ENCODE measurements around the gene ZNF205. TPM values are rescaled to one million over a fixed set of nuclear protein-coding genes. Genes with fewer than 3 reads are reported as not detected.
"Not testable (repeated sequence)": the region's sequence is repeated elsewhere in the genome, so short reads cannot be mapped to it uniquely, and the experiment has no call there.

The ZNF205 gene
- total RNA-seq, 1 experiment from 2014 or later = 17.4 TPM

DNA sequence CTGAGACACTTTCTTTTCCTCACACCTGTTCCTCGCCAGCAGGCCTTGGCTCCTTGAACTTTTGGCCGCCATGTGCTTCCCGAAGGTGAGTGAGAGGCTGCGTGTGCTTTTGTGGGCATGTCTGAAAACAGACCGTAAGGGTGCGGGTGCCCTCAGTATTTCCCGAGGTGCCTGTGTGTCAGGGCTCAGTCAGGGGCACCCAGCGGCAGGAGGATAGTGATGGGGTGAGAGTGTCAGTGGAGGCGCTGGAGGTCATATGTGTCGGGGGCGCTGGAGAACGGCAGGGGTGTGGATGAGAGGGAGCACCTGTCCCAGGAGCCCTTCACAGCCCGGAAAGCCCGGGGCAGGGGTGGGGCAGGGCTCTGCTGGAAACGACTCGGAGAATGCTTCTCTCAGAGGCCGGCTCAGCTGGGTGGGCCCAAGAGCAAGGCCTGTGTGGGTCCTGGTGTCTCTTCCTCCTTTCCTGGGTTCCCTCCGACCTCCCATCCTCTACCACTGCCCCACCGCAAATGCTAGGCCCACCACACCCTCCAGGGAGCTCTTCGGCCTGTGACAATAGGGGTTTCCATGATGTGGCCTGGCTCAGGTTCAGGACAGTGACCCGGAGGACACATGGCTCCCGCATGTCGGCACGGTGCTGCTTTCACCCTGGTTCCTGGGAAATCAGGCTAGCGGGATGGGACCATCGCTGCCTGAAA, 46.5 kb upstream of the ZNF205 start:
- no TSS peak for BruUV-seq (replicated peaks)
- Histone ChIP-seq H3K27ac (no peak overlapping the region), H3K4me1 (replicated peaks; ENCODE audit: insufficient read depth) (peaks cover 12% of the 10 kb centered on the region), H3K9me3 (ENCODE audit: insufficient read depth, low read depth) (no peaks in the 10 kb centered on the region), H4K20me1 (ENCODE audit: insufficient read depth) (no peaks in the 10 kb centered on the region), H3F3A (ENCODE audit: insufficient read depth, low read depth) (no peaks in the 10 kb centered on the region), H3K4me3 (no peak overlapping the region), H3K4me2 (no peak overlapping the region), H3K9me2 (ENCODE audit: insufficient read depth) (no peaks in the 10 kb centered on the region), H3K27me3 (ENCODE audit: insufficient read depth, low read depth) (no peaks in the 10 kb centered on the region), H2AFZ (no peak overlapping the region), H3K36me3 (ENCODE audit: low read depth) (no peaks in the 10 kb centered on the region), H3K79me2 (ENCODE audit: low read depth) (no peaks in the 10 kb centered on the region)
- ChIA-PET POLR2A (ENCODE audit: unreplicated experiment) (no interaction called here), CTCF (no interaction called here)
- DNase-seq = no peak
- no peak for TF ChIP-seq EZH2 (IDR thresholded peaks at IDR 0.05; ENCODE audit: low read depth)
- TF ChIP-seq, protein P1, sequence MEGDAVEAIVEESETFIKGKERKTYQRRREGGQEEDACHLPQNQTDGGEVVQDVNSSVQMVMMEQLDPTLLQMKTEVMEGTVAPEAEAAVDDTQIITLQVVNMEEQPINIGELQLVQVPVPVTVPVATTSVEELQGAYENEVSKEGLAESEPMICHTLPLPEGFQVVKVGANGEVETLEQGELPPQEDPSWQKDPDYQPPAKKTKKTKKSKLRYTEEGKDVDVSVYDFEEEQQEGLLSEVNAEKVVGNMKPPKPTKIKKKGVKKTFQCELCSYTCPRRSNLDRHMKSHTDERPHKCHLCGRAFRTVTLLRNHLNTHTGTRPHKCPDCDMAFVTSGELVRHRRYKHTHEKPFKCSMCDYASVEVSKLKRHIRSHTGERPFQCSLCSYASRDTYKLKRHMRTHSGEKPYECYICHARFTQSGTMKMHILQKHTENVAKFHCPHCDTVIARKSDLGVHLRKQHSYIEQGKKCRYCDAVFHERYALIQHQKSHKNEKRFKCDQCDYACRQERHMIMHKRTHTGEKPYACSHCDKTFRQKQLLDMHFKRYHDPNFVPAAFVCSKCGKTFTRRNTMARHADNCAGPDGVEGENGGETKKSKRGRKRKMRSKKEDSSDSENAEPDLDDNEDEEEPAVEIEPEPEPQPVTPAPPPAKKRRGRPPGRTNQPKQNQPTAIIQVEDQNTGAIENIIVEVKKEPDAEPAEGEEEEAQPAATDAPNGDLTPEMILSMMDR (conservative IDR thresholded peaks at IDR 0.05) = no peak
- intact Hi-C loops (cut with micrococcal nuclease; ENCODE audit: unreplicated experiment) = no loop called here

DNA sequence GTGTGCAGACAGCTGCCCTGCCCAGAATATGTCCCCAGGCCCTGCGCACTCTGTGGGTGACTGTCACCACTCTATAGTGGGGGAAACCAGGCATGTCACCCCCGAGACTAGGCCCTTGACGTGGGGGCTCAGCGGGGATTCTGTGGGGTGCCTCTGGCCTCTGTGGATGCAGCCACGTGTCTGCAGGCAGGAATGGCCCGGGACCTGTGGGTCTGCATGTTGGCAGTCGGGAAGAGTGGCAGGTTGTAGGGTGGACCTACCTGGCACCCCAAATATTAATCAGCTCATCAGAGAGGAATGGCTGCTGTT, 46.0 kb upstream of the ZNF205 start:
- CTCF ChIA-PET = no interaction called here
- Histone ChIP-seq H3K79me2 (ENCODE audit: low read depth) (no peaks in the 10 kb centered on the region), H2AFZ (no peak overlapping the region), H3K9me2 (ENCODE audit: insufficient read depth) (no peaks in the 10 kb centered on the region), H3F3A (ENCODE audit: insufficient read depth, low read depth) (no peaks in the 10 kb centered on the region), H3K27ac (no peak overlapping the region), H3K27me3 (ENCODE audit: insufficient read depth, low read depth) (no peaks in the 10 kb centered on the region), H3K4me3 (no peak overlapping the region), H3K36me3 (ENCODE audit: low read depth) (no peaks in the 10 kb centered on the region), H4K20me1 (ENCODE audit: insufficient read depth) (no peaks in the 10 kb centered on the region), H3K4me2 (no peak overlapping the region), H3K9me3 (ENCODE audit: insufficient read depth, low read depth) (no peaks in the 10 kb centered on the region), H3K4me1 (replicated peaks; ENCODE audit: insufficient read depth) (peaks cover 12% of the 10 kb centered on the region)
- no TSS peak for BruUV-seq (replicated peaks)
- DNase-seq = no peak
- no peak for TF ChIP-seq EZH2 (IDR thresholded peaks at IDR 0.05; ENCODE audit: low read depth)
- TF ChIP-seq, protein P1 (conservative IDR thresholded peaks at IDR 0.05) = no peak
- intact Hi-C loops (cut with micrococcal nuclease; ENCODE audit: unreplicated experiment) = no loop called here
- POLR2A ChIA-PET (ENCODE audit: unreplicated experiment) = no interaction called here

DNA sequence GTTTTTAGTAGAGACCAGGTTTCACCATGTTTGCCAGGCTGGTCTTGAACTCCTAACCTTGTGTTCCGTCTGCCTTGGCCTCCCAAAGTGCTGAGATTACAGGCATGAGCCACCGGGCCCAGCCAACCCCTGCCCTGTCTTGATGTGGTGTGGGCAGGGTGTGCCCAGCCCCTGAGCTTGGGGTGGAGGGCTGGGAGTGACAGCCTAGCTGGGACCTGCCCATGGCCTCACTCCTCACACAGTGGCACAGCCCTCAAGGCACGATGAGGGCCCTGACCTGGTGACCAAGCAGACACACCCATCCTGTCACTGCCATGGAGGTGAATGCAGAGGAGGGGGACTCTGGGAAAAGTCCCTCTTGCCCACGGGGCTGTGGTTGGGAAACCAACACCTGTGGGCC, 43.9 kb upstream of the ZNF205 start:
- no peaks in the 10 kb centered on the region for H3K27me3 ChIP-seq (ENCODE audit: insufficient read depth, low read depth)
- no peaks in the 10 kb centered on the region for H3F3A ChIP-seq (ENCODE audit: insufficient read depth, low read depth)
- intact Hi-C loops (cut with micrococcal nuclease; ENCODE audit: unreplicated experiment) = no loop called here
- H3K36me3 ChIP-seq (ENCODE audit: low read depth) = no peaks in the 10 kb centered on the region
- no peak overlapping the region for H2AFZ ChIP-seq
- no peaks in the 10 kb centered on the region for H3K9me2 ChIP-seq (ENCODE audit: insufficient read depth)
- no peaks in the 10 kb centered on the region for H3K79me2 ChIP-seq (ENCODE audit: low read depth)
- no peaks in the 10 kb centered on the region for H3K9me3 ChIP-seq (ENCODE audit: insufficient read depth, low read depth)
- DNase-seq = peak in 1 of 2 experiments; percentile 40
- ChIA-PET CTCF (no interaction called here), POLR2A (ENCODE audit: unreplicated experiment) (interaction anchor here (0.6 kb wide), 1 partner anchor 77 kb away, joined by 8 read pairs; no protein-coding TSS in a partner anchor)
- H3K4me3 ChIP-seq = no peak overlapping the region
- no peak overlapping the region for H3K27ac ChIP-seq
- H4K20me1 ChIP-seq (ENCODE audit: insufficient read depth) = no peaks in the 10 kb centered on the region
- TF ChIP-seq EZH2 (IDR thresholded peaks at IDR 0.05; ENCODE audit: low read depth) = no peak
- TF ChIP-seq, protein P1 (conservative IDR thresholded peaks at IDR 0.05) = no peak
- H3K4me2 ChIP-seq = no peak overlapping the region
- BruUV-seq (replicated peaks) = no TSS peak
- H3K4me1 ChIP-seq (replicated peaks; ENCODE audit: insufficient read depth) = peaks cover 12% of the 10 kb centered on the region

DNA sequence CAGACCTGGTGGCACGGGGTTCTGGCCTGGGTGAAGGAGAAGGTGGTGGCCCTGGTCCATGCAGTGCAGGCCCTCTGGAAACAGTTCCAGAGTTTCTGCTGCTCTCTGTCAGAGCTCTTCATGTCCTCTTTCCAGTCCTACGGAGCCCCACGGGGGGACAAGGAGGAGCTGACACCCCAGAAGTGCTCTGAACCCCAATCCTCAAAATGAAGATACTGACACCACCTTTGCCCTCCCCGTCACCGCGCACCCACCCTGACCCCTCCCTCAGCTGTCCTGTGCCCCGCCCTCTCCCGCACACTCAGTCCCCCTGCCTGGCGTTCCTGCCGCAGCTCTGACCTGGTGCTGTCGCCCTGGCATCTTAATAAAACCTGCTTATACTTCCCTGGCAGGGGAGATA, 43.2 kb upstream of the ZNF205 start:
- H3K27ac ChIP-seq; H3K4me2 ChIP-seq; H2AFZ ChIP-seq; H3K9me3 ChIP-seq (ENCODE audit: insufficient read depth, low read depth); H3K36me3 ChIP-seq (ENCODE audit: low read depth); BruUV-seq (replicated peaks); H3K4me3 ChIP-seq; H3K9me2 ChIP-seq (ENCODE audit: insufficient read depth); CTCF ChIA-PET; H3F3A ChIP-seq (ENCODE audit: insufficient read depth, low read depth); H4K20me1 ChIP-seq (ENCODE audit: insufficient read depth); H3K79me2 ChIP-seq (ENCODE audit: low read depth); H3K27me3 ChIP-seq (ENCODE audit: insufficient read depth, low read depth); intact Hi-C loops (cut with micrococcal nuclease; ENCODE audit: unreplicated experiment); DNase-seq: not testable (repeated sequence)
- H3K4me1 ChIP-seq (replicated peaks; ENCODE audit: insufficient read depth) = peaks cover 12% of the 10 kb centered on the region
- POLR2A ChIA-PET (ENCODE audit: unreplicated experiment) = interaction anchor here (0.6 kb wide), 1 partner anchor 76 kb away, joined by 8 read pairs; no protein-coding TSS in a partner anchor
